NCI-H146 treated with DMSO at 0.1 percent for 48 hours (cell line): ENCODE results near the gene MVB12B.
"Not testable (repeated sequence)": the region's sequence is repeated elsewhere in the genome, so short reads cannot be mapped to it uniquely, and the experiment has no call there.

Experiments used
- DNase-seq: peaks from one replicate; lab custom pipeline; 2025; ENCODE audit not compliant: unreplicated experiment; lab: John Stamatoyannopoulos, UW

The MVB12B gene

GRCh38 chr9:126531591-126531990 lies 205.0 kb downstream of the MVB12B start:
- no peak for DNase-seq

- DNase-seq: no peak
Measured at GRCh38 chr9:126532019-126532462, 205.4 kb downstream of the MVB12B start.

- DNase-seq: no peak
Measured at GRCh38 chr9:126532489-126532888, 205.9 kb downstream of the MVB12B start.

- DNase-seq: no peak
Measured at GRCh38 chr9:126532951-126533925, 206.6 kb downstream of the MVB12B start.

GRCh38 chr9:126533926-126534310 lies 207.3 kb downstream of the MVB12B start:
- DNase-seq: no peak

GRCh38 chr9:126534431-126535186 lies 208.0 kb downstream of the MVB12B start:
- no peak for DNase-seq

GRCh38 chr9:126536131-126536530 lies 209.5 kb downstream of the MVB12B start:
- DNase-seq: no peak

- DNase-seq: no peak
Measured at GRCh38 chr9:126536841-126537465, 210.3 kb downstream of the MVB12B start.

- DNase-seq: no peak
Measured at GRCh38 chr9:126538550-126538949, 211.9 kb downstream of the MVB12B start.

- not testable (repeated sequence) for DNase-seq
Measured at GRCh38 chr9:126540398-126540797, 213.8 kb downstream of the MVB12B start.

GRCh38 chr9:126543490-126543889 lies 216.9 kb downstream of the MVB12B start:
- DNase-seq: no peak

- no peak for DNase-seq
Measured at GRCh38 chr9:126545106-126545505, 218.5 kb downstream of the MVB12B start.

GRCh38 chr9:126546036-126546435 lies 219.4 kb downstream of the MVB12B start:
- DNase-seq: no peak

- DNase-seq: no peak
Measured at GRCh38 chr9:126548312-126548711, 221.7 kb downstream of the MVB12B start.

- DNase-seq: no peak
Measured at GRCh38 chr9:126549246-126550006, 222.8 kb downstream of the MVB12B start.

GRCh38 chr9:126550891-126551351 lies 224.3 kb downstream of the MVB12B start:
- no peak for DNase-seq

- no peak for DNase-seq
Measured at GRCh38 chr9:126551812-126552211, 225.2 kb downstream of the MVB12B start.

- no peak for DNase-seq
Measured at GRCh38 chr9:126554292-126554691, 227.7 kb downstream of the MVB12B start.

GRCh38 chr9:126555421-126555820 lies 228.8 kb downstream of the MVB12B start:
- DNase-seq: not testable (repeated sequence)
